NCI-H1436 treated with DMSO at 0.1 percent for 48 hours (cell line): ENCODE results near the gene PRPF8.

Experiments
- DNase-seq: peaks from one replicate; lab custom pipeline; 2025; lab: John Stamatoyannopoulos, UW

Gene PRPF8

DNA sequence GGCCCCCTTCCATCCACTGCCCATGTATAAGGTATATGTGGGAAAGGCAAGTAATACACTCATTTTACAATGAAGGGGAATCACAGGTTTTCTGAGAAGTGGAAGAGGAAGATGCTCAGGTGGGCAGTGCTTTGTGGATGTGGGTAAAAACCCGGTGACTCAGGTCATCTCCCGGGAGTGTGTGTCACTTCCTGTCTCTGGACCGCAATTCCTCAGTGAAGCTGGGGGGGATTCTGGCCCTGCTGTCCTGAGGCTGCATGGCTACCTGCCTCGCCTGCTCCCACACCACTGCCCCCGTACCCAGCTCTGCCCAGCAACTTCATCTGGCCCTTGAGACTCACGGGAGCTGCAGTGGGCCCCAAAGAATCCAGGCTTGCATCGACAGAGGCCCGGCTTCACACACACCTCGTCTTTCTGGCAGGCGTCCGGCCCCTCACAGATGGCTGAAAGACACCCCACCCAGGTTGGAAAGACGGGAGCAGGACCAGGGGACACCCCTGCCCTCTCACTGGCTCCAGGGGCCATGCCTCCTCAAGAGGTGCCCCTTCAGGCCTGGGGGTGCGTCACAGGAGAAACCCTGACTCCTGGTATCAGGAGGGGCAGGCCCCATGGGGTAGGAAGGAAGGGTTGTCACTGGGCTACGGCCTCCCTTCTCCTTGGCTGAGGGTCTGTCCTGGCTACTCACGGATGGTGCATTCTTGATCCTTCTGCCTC, 40.0 kb downstream of the PRPF8 start:
- no peak for DNase-seq

DNA sequence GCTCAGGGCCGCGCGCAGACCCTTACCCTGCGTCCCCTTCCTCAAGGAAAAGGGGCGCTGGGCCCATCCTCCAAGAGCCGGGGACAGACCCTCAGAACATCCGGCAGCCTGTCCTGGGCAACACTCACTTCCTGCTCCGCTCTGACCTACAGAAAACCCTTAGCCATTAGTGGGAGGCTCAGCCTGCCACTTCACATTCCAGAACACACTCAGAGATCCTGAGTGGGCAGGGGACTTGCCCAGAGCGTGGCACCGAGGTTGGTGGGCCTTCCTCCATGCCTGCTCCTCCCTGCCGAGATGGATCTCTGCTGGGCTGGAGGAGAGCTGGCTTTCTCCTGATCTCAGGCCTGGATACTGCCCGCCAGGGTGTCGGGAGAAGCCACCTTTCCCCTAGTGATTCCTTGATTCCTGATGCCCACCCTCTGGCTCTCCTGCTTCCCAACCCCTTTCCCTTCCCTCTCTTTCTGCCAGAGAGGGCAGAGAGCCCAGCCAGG, 40.6 kb downstream of the PRPF8 start:
- DNase-seq: no peak

- DNase-seq: no peak
These were observed 41.2 kb downstream of the PRPF8 start for GRCh38 chr17:1643293-1643998.

DNA sequence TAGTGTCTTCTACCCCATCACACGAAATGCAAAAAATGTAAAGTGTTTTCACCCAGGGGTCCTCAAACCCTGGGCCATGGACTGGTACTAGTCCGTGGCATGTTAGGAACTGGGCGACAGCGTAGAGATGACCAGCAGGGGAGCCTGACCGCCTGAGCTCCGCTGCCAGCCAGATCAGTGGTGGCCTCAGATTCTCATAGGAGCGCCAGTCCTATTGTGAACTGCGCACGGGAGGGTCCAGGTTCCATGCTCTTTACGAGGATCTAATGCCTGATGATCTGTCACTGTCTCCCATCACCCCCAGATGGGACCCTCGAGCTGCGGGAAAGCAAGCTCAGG, 43.6 kb downstream of the PRPF8 start:
- DNase-seq: no peak

DNA sequence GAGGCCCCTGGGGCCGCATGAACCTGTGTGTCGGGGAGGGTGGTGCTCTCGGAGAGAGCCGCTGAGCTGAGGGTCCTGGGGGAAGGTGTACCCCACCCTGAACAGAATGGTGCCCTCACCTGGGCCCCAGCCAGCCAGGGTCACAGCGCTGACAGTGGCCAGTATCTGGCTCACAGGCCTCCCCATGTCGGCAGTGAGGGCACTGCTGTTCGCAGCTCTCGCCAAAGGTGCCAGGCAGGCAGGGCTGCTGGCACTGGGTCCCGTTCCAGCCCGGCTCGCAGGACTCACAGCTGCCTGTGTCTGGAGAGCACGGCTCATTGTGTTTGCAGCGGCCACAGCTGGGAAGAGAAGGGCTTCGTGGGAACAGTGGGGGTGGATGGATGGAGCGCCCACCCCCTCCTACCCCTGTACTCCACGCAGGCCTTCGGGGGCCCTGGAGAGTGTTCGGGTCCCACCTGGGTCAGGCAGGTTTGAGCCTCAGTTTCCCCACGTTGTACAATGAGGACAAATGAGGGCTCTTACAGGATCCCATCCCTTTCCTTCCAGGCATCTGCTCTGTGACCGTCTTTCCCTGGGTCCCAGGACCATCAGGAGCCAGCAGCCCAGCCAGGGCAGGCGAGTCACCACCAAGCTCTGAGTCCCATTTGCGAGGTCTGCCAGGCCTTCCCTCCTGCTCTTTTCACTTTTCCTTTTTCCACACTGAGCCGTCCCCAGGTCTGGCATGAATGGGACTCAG, 44.2 kb downstream of the PRPF8 start:
- DNase-seq: no peak

DNA sequence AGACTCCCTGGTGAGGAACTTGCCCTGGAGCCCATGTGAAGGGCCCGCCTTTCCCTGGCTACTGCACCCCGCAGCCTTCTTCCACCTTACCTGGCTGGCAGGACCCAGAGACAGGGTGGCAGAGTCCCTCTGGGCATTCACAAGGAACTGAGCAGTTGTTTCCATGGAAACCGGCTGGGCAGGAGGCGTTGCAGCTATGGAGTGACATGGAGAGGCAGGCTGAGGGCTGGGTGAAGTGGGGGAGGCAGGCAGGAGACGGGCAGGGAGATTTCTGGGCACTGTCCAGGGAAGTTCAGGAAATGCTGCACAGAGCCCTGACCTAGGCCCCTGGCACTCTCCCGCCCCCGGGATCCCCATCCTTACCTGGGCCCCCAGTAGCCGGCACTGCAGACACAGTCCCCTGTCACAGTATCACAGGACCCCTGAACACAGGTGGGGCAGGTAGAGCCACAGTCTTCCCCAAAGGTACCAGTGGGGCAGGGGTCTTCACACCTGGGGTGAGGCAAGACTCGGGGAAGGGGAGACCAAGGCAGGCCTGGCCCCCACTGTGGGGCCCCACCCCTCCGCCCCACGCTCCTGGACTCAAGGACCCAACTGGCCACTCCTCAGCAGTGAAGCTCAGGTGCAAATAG, 45.0 kb downstream of the PRPF8 start:
- no peak for DNase-seq

DNA sequence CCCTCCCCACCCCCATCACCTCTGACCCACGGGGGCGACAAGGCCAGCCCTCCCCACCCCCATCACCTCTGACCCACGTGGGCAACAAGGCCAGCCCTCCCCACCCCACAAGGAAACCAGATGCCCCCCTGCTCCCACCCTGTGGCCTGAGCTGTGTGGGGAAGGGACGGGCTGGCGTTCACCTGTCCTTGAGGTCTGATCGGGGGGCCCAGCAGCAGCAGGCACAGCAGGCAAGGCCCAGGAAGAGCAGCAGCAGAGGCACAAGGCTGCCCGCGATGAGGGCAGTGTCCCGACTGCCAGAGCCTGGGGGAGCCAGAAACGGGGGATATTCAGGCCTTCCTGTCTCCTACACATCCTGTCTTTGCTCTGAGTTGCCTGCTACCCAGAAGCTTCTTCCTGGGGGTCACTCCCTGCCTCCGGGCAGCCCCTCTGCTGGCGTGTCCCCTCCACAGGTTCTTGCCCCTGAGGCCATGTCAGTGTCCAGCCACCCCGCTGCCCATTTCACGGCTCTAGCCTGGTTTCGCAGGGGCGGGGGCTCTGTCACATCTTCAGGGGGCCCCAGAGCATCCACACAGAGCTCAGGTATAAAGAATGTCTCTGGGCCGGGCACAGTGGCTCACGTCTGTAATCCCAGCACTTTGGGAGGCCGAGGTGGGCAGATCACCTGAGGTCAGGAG, 45.9 kb downstream of the PRPF8 start:
- DNase-seq: no peak

GRCh38 chr17:1638171-1638590, 46.5 kb downstream of the PRPF8 start:
- no peak for DNase-seq

DNA sequence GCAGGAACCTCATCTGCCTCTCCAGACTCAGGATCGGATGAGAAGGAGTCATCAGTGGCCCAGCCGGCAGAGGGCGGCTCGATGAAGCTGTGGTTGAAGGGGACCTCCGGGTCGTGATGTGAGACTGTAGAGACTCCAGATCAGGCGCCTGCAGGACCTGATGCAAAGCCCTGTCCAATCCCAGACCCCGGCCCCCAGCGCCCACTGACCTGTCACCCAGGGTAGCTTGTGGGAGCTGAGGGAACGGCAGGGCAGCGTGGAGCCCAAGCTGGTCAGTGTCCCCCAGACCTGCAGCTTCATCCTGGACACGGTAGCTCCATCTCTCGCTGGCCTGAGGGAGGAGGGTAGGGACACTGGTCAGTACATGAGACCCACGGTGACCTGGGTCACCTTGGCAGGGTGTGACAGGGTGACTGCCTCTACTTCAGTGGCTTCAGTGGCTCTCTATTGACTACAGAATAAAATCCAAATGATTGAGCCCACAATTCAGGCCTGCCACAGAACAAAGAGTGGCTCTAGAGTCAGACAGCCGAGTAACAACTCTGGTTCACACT, 47.9 kb downstream of the PRPF8 start:
- DNase-seq: no peak

GRCh38 chr17:1635675-1636465, 48.8 kb downstream of the PRPF8 start:
- DNase-seq: no peak

DNA sequence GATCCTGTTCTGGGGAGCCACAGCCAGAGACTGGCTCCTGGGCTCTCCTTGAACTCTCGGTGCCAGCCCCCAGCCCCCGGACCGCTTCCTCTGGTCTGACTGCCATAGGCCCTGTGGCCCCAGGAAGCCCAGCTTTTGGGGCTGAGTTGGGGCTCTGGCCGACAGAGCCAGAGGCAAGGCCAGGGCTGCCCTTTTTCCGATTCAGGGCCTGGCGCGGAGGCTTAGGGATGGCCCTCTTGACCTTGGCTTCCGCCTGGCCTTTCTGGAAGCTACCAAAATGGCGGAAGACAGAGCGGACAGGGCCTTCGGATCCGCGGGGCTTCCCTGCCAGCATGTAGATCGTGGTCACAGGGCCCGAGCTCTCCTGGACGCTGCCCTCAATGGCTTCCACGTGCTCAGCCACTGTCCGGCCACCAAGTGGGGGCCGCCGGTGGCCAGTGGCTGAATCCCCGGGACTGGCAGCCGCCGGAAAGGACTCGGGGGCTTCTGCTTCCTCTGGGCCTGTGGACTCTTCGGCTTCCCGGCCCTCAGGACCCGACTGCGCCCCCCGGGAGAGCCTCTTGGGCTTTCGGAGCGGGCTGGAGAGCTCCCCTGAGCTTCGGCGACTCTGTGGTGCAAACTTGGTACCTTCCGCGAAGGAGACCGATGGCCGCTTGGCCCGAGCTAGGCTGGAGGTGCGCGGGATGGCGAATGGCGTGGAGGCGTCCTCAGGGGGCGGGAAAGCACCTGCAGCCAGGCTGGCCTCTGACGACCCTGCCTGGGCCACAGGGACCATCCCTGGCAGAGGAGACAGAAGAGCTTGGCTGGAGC, 49.6 kb downstream of the PRPF8 start:
- DNase-seq: no peak

DNA sequence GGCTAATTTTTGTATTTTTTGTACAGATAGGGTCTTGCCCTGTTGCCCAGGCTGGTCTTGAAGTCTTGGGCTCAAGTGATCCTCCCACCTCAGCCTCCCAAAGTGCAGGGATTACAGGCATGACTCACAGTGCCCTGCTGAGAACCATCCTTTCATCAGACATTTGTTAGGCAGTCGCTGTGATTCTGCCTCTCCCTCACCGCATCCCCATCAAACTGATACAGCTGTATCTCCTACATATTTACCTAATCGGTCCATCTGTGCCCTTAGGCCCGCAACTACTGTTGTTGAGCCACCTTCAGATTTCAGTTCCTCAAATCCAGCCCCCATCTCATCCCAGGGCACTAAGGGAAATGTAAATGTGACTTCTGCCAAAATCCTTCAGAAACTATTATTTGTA, 54.0 kb downstream of the PRPF8 start:
- DNase-seq: no peak

DNA sequence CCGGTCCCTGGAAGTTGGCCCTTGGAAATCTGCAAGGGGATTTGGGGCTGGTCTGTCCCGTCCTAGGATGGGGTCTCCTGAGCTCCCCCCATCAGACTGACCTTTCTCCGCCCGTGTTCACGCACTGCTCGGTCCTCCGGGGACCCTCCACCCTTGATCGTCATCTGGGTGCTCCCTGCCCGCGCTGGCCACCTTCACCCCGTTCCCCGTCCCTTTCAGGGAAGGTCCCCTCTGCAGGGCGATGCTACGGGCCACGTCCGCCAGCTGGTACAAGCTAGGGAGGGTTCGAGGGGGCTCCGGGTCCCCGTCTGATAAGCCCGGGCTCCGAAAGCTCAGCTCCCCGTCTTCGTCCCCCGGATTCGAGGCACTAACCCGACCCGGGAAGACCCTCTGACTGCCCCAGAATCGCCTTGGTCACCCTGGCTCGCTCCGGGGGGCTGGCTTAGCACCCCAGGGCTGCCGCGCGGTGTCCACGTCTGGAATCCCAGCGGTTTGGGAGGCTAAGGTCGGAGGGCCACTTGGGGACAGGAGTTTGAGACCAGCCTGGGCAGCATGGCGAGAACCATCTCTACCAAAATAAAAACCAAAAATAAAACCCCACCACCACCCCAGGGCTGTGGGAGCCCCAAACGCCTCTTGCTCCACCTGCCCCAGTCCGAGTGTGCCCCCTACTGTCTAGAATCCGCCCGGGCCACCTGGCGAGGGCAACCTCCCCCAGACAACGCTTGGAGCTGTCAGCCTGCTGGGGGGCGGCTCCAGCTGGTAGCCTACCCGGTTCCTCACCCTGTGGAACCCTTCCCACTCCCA, 55.0 kb downstream of the PRPF8 start:
- DNase-seq: no peak

DNA sequence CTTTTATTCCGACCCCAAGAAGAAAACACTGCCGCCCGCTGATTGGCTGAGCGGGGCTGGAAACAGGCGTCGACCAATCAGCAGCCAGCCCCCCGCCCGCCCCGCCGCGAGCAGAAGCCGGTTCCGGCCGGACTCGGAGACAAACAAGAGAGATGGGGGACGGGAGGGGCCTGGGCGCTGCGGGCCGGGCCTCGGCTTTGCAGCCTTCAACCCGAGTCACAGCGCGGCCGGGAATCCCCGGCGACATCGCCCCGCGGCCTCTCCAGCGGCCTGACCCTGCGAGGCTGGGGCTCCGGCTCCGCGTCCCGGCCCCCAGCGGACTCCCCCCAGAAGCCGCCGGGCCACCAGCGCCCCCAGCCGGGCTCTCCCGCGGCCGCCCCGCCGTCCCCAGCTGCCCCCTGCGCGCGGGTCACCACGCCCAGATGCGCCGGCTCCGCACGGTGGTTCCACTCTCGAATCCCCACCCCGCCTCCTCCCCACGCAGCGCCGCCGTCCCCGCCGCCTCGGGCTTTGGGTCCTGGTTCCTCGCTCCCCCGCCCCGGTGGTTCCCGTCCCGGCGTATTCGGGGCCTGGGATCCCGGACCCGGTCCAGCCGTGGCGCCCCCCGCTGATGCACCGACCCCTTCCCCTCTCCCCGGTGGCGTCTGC, 55.7 kb downstream of the PRPF8 start:
- DNase-seq: peak; percentile 28

GRCh38 chr17:1627982-1628855, 56.4 kb downstream of the PRPF8 start, which contains the start of gene SLC43A2:
Gene SLC43A2 (minus strand): TSS chr17:1628834. CDS start chr17:1627874, 960 bp downstream.
- DNase-seq: peak; percentile 35

DNA sequence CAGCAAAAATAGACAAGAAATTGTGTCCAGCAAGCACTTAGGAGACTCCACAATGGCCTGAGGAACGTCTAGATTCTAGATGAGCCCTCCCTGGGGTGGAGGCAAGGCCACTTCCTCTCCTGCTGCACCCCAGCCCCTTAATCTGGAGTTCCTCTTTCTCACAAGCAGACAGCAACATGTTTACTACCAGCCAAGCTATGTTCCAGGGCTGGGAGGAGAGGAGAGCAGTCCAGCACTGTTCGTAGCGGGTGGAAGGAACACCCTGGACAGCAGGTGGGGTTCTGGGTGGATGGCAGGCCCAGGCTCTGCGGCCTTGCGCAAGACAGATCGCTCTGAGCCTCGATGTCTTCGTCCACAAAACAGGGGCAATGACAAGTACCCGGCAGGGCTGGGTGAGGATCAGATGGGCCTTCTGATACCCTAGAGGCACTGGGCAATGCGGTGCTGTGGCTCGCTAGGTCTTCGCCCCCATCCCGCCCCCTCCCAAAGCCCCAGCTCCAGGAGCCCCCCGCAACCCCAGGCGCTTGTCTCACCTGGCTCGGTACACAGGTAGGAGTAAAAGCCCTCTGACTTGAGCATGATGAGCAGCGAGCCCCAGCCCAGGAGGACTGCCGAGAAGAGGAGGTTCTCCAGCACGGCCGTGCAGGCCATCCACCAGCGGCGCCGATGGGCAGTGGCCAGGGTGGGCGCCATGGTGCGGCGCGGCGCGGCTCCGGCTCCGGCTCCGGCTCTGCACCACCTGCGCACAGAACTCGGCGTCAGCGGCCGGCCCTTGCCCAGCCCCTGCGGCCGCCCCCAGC, 57.3 kb downstream of the PRPF8 start:
- DNase-seq: no peak

GRCh38 chr17:1626333-1626732, 58.3 kb downstream of the PRPF8 start:
- no peak for DNase-seq
